ENCODE data around the gene KSR2. TPM values are rescaled to one million over a fixed set of nuclear protein-coding genes. Genes with fewer than 3 reads are reported as not detected.

KSR2 gene
- total and polyA plus RNA-seq, 2 of the 4 experiments (the other 2 are of a cell fraction): not detected

GRCh38 chr12:117919479-117919878, 49.3 kb downstream of the KSR2 start:
- H2BK120ac ChIP-seq (ENCODE audit: low read depth, low read length): no peak overlapping the region
- no peak overlapping the region for H4K8ac ChIP-seq (ENCODE audit: low read depth in 2 of 2, low read length in 2 of 2)
- no peak overlapping the region for H3K4me2 ChIP-seq (ENCODE audit: low read depth, low read length)
- no peak for ATAC-seq (ENCODE audit: low read depth)
- ChIA-PET POLR2A (ENCODE audit: unreplicated experiment) (no interaction called here), CTCF (no interaction called here)
- H4K91ac ChIP-seq (ENCODE audit: insufficient read depth, low read depth, low read length): no peak overlapping the region
- no peak overlapping the region for H3K18ac ChIP-seq (ENCODE audit: low read depth, low read length)
- no peak for DNase-seq
- no peaks in the 10 kb centered on the region for H3K79me1 ChIP-seq (ENCODE audit: low read depth in 1 of 2, low read length in 2 of 2)
- in situ Hi-C loops (cut with MboI; ENCODE audit: low sequenced_read_pairs): no loop called here
- intact Hi-C loops (cut with micrococcal nuclease): no loop called here
- no peaks in the 10 kb centered on the region for H3K36me3 ChIP-seq (ENCODE audit: control insufficient read depth, insufficient read depth, low read length)
- no peak overlapping the region for H3K56ac ChIP-seq (ENCODE audit: extremely low read depth, insufficient read depth, low read length)
- H3K23ac ChIP-seq (ENCODE audit: low read depth, low read length): no peak overlapping the region
- H4K5ac ChIP-seq (ENCODE audit: low read depth, low read length): no peak overlapping the region
- H3K27ac ChIP-seq (ENCODE audit: insufficient read depth, low read length): no peak overlapping the region
- no peak overlapping the region for H3K14ac ChIP-seq (replicated peaks; ENCODE audit: low read depth, low read length)
- H2AK9ac ChIP-seq (replicated peaks; ENCODE audit: low read depth, low read length, poor library complexity): no peak overlapping the region
- no peak for TF ChIP-seq POLR2A (IDR thresholded peaks at IDR 0.05; ENCODE audit: low read depth, low read length)
- TF ChIP-seq SMC3 (IDR thresholded peaks at IDR 0.05; ENCODE audit: low read depth, low read length): no peak
- no peak for TF ChIP-seq MXI1 (IDR thresholded peaks at IDR 0.05; ENCODE audit: borderline replicate concordance, low read depth, low read length)
- no peak for TF ChIP-seq RAD21 (IDR thresholded peaks at IDR 0.05; ENCODE audit: low read length)
- TF ChIP-seq CEBPB (IDR thresholded peaks at IDR 0.05; ENCODE audit: low read depth, low read length): no peak
- no peak for TF ChIP-seq CHD1 (IDR thresholded peaks at IDR 0.05; ENCODE audit: low read depth, low read length)
- TF ChIP-seq USF2 (IDR thresholded peaks at IDR 0.05; ENCODE audit: low read depth, low read length): no peak
- TF ChIP-seq FOS (IDR thresholded peaks at IDR 0.05; ENCODE audit: low read depth, low read length): no peak
- no peak for TF ChIP-seq CTCF (conservative IDR thresholded peaks at IDR 0.05; ENCODE audit: low read depth, low read length)
- TF ChIP-seq MAFK (IDR thresholded peaks at IDR 0.05; ENCODE audit: low read depth, low read length): no peak
- TF ChIP-seq RFX5 (IDR thresholded peaks at IDR 0.05; ENCODE audit: low read depth, low read length): no peak
- TF ChIP-seq BHLHE40 (IDR thresholded peaks at IDR 0.05; ENCODE audit: low read depth, low read length): no peak
- TF ChIP-seq RCOR1 (IDR thresholded peaks at IDR 0.05; ENCODE audit: insufficient replicate concordance, low read length): no peak
- TF ChIP-seq ELK1 (IDR thresholded peaks at IDR 0.05; ENCODE audit: borderline replicate concordance, low read depth, low read length): no peak
- no peak for TF ChIP-seq NFE2L2 (IDR thresholded peaks at IDR 0.05; ENCODE audit: low read depth, low read length)
- no peak for TF ChIP-seq MAZ (IDR thresholded peaks at IDR 0.05; ENCODE audit: borderline replicate concordance, low read depth, low read length)
- H2AFZ ChIP-seq (replicated peaks; ENCODE audit: low read length, poor library complexity): no peak overlapping the region
- no peak overlapping the region for H2AK5ac ChIP-seq (ENCODE audit: low read depth, low read length)
- H2BK20ac ChIP-seq (ENCODE audit: low read depth, low read length): no peak overlapping the region
- no peaks in the 10 kb centered on the region for H3K27me3 ChIP-seq (ENCODE audit: control insufficient read depth, insufficient read depth, low read length)
- H3K4ac ChIP-seq (ENCODE audit: low read depth, low read length): no peak overlapping the region
- H3K9ac ChIP-seq (ENCODE audit: low read depth, low read length): no peak overlapping the region
- no peak overlapping the region for H3K4me3 ChIP-seq (ENCODE audit: insufficient read depth, low read depth, low read length)
- H4K20me1 ChIP-seq (ENCODE audit: insufficient read depth, low read length): no peaks in the 10 kb centered on the region
- BruUV-seq (replicated peaks): no TSS peak
- no peaks in the 10 kb centered on the region for H3K9me1 ChIP-seq (ENCODE audit: insufficient read depth, low read length)
- H2BK15ac ChIP-seq (ENCODE audit: low read depth, low read length): no peak overlapping the region
- dilution Hi-C loops (cut with HindIII; ENCODE audit: low sequenced_read_pairs, unreplicated experiment): no loop called here
- no peak overlapping the region for H2BK5ac ChIP-seq (ENCODE audit: low read depth, low read length, poor library complexity, severe bottlenecking)
- H3K4me1 ChIP-seq (ENCODE audit: control insufficient read depth, insufficient read depth, low read length): no peaks in the 10 kb centered on the region
- no CpG with 5 or more reads among the region's 2 CpGs for WGBS, 2 experiments (ENCODE audit: extremely low coverage in 2 of 2, insufficient read length in 1 of 2)
- peaks cover 4% of the 10 kb centered on the region; the same call in 1 of the 2 replicates for H3K9me3 ChIP-seq (ENCODE audit: control insufficient read depth, insufficient read depth, low read length)

Measured in IMR-90 (cell line).